Sciatic nerve (tissue), 2 donors: ENCODE data around the gene CEACAM16. TPM values are rescaled to one million over a fixed set of nuclear protein-coding genes. Genes with fewer than 3 reads are reported as not detected.
A peak's percentile ranks its signal among the peaks of the same experiment; 100 is the strongest.

Source experiments
- ATAC-seq: fragments of 200-7000 bp; cut with Tn5 transposase; one replicate; pipeline ENCODE4 v1.9.1; 2020; ENCODE audit warnings: mild to moderate bottlenecking, moderate library complexity
- DNase-seq: peaks from one replicate; pipeline ENCODE4 v3.0.0-alpha.2; 2020; ENCODE audit warnings: low spot score
- intact Hi-C: fragments of 100-400 bp; cut with DNase I; formaldehyde crosslinking; loops from one replicate; pipeline ENCODE4 v1.14.2; 2022
- total RNA-seq: library from RNA; stranded (reverse); fragmentation: NEBNext Ultra II Directional; extraction: Animal tissue kit (Norgen Biotek cat#: 25700); gene quantifications from one replicate; pipeline ENCODE4 v1.2.1, GENCODE V29; 2021
- donor health status: DM: no; HTN: no; CAD: no.
- donor health status: DM: no; HTN: no; CAD: no.

The CEACAM16 gene
- total RNA-seq, 1 donor from 2014 or later, result not detected

DNA sequence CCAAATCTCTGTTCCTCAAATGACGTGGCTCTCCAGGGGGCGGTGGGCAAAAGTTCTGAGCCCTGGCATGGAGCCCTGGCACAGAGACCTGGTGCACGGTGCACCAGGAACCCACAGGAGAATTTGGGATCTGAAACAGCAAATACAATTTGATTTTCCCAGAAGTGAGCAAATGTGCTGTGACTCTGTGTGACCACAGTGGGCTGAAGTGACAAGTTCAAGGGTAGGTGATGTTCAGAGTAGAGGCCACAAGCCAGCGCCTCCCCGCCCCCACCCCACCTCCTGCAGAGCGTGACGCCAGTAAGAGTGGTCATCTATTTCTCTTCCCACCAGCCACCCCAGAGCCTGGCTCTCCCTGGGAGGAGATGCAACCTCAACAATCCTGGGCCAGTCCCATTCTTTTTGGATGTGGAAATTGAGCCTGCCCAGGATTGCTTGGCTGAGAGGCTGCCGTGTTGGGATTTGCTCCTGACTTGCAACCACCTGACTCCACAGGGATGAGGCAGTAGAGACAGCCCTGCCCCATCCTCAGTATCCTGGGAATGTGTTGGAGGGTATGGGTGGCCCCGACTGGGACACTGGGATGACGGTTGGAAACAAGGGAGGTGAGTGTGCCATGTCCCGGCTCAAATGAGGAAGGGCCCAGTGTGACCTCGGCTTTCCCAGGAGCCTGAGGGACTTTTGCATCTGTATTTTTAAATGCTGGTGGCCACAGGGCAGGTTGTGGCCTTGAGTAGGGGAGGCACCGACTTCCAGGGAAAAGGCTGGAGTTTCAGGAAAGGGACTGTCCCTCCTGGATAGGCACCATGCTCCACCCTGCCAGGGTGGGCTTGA is 38.5 kb downstream of the CEACAM16 start:
- intact Hi-C loops, result no loop called here
- DNase-seq, result no peak
- ATAC-seq, result no peak

DNA sequence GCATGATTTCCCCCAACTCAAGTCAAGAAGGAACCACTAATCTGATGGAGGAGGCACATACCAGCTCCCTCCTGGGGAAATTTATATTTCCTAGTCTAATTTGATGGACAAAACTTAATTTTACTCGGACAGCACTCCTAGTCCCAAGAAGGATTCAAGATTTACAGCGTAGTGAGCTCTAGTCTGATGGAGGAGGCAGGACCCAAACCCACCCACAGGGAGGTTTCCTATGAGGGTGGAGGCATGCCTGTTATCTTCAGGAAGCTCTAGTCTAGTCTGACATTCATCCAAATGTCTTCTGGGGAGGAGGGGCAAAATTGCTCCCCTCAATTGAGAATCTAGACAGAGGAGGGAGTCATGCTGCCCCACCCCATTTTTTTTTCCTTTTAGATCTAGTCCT is 39.2 kb downstream of the CEACAM16 start:
- DNase-seq (no peak), ATAC-seq (no peak)
- intact Hi-C loops, result no loop called here

DNA sequence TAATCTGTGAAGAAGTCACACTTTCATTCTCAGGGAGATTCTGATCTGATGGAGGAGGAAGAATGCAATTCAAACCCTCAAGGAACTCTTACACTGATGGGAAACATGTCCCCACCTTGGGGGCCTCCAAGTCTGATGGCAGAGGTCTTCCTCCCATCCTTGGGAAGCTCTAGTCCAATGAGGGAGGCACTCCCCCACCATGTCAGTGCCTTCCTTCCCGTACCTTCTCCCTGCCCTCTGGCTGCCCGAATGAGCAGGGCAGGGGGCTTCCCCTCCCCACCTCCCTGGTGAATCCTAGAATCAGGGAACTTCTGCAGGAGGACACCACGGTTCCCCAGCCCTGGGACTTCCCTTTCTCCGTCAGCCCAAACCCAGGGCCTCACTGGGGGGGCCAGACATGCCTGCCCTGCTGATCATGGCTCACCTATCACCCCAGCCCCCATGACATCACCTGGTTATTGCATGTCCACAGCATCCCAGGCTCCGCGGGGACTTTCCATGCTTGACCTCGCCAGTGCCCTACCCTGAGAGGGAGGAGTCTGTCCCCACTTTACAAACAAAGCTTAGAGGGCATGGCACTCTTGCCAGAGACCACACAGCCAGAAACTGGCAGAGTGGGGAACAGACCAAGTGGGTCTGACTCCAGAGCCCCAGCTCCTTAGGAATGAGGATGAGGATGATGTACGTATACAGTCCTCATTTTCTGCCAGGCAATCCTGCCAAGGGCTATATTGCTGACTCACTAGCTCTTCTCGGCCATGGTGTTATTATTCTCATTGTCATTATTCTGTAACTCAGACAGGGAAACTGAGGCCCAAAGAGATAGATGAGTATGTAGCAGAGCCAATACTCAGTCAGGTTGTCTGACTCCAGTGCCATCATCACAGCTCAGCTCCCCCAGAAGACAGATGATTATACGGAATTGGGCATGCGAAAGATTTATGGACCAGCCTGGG is 39.9 kb downstream of the CEACAM16 start:
- ATAC-seq (no peak), DNase-seq (no peak)
- intact Hi-C loops, result no loop called here

DNA sequence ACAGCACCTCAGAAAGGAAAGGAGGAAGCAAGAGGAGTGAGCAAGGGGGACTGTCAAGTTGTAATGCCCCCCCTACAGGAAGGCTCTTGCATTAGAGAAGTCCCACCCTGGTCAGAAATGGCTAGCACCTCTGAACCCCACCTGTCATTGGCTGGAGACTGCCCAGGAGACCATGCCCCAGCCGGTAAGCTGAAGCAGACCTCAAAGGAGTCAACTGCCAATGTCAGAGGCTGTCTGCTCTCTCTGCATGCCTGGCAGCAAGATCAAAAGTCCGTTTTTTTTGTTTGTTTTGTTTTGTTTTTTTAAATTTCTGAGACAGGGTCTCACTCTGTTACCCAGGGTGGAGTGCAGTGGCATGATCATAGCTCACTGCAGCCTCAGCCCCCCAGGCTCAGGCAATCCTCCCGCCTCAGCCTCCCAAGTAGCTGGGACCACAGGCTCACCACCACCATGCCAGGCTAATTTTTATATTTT is 41.4 kb downstream of the CEACAM16 start:
- DNase-seq (no peak), ATAC-seq (no peak)
- intact Hi-C loops, result no loop called here

DNA sequence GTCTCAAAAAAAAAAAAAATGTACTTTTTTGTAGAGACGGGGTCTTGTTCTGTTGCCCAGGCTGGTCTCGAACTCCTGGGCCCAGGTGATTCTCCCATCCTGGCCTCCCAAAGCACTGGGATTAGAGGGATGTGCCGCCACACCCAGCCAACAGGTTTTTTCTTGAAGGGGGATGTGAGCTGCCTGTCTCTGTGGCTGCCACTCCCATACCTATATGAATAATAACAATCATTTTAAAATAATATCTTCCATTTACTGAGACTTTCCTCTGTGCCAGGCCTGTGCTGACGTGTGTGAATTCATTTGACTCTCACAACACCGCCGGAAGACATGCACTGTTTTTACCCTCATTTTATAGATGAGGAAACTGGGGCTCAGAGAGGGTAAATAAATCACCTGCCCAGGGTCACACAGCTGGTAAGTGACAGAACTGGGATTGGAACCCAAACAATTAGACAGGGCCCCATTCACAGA is 42.3 kb downstream of the CEACAM16 start:
- DNase-seq (no peak), ATAC-seq (peak; percentile 11)
- intact Hi-C loops, result no loop called here

DNA sequence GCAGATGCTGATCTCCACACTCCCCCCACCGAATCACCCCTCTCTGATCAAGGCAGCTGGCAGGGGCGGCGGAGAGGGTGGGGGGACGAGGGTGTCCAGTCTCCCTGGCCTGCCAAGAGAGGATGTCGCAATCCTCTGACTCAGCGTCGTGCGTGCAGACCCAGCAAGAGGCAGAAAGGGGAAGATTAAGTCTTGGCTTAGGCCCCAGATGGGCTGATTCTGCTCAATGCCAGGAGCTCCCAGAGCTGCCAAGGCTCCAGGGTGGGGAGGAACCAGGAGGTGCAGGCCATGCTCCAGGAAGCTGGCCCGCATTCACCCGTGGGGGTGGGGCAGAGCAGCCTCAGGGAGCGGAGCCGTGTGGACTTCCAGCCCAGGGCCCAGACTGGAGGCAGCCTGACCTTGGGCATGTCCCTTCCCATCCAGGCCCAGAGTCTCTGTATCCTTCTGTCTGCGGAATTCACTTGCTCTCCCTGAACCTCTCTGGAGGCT is 42.9 kb downstream of the CEACAM16 start:
- ATAC-seq, result peak; percentile 97
- peak; percentile 98 for DNase-seq
- intact Hi-C loops, result no loop called here

DNA sequence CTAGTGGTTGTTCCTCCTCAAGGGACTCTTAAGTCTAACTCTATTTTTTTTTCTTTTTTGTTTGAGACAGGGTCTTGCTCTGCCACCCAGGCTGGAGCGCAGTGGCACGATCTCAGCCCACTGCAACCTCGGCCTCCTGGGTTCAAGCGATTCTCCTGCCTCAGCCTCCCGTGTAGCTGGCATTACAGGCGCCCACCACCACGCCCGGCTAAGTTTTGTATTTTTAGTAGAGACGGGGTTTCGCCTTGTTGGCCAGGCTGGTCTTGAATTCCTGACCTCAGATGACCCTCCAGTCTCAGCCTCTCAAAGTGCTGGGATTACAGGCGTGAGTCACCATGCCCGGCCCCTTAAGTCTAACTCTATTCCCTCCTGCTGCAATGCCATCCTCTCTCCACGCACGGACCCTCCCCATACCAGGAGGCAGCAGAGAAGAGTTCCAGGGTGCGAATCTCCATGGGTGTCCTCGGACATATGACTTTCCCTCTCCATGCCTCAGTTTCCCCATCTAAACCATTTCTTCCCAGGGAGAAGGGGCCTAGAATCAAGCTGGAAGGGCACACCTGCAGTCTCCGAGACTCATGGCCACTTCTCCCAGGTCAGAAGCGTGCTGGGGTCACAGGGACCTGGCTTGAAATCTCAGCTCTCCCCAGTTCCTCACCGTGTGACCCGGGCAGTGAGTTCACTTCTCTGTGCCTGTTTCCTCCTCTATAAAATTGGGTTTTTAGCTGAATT is 43.5 kb downstream of the CEACAM16 start:
- intact Hi-C loops, result no loop called here
- no peak for ATAC-seq
- no peak for DNase-seq

DNA sequence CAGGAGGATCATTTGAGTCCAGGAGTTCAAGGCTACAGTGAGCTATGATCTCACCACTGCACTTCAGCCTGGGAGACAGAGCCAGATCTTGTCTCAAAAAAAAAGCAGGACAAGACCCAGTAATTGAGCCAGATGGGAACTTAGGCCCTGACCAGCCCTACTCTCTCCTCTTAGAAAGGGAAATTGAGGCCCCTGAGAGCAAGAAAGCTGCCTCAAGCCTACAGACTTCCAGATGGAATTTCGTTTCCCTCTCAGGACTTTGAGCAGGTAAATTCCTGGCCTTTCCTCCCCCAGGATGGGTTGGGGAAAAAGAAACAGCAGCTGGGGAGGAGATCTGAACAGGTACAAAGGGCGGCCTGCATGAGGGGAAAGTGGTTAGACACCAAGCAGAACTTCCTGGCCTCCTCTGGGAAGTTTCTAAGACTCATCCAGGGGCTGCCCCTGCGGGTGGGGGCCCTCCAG is 46.0 kb downstream of the CEACAM16 start:
- no peak for ATAC-seq
- no peak for DNase-seq
- intact Hi-C loops, result no loop called here

DNA sequence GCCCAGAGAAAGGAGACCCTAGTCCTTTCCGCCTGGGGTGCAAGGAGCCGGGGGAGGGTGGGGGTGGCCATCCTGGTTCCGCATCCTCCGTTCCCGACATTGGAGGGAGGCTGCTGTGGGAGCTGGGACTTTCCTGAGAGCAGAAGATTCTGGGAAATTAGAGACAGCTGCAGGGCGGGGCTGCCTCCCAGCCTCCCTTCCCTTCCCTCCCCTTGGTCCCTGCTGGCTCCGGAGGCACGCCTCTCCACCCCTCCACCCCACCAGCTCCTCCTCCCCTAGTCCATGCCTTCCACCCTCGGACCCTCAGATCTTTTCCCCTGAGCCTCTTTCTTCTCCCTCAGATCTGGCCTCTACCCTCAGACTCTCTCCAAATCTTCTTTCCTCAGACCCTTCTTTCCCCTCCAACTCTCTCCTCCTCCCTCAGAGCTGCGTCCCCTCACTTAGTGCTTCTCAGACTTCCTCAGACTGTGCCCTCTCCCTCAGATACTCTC is 46.4 kb downstream of the CEACAM16 start:
- intact Hi-C loops, result no loop called here
- DNase-seq (peak; percentile 88), ATAC-seq (peak; percentile 45)

DNA sequence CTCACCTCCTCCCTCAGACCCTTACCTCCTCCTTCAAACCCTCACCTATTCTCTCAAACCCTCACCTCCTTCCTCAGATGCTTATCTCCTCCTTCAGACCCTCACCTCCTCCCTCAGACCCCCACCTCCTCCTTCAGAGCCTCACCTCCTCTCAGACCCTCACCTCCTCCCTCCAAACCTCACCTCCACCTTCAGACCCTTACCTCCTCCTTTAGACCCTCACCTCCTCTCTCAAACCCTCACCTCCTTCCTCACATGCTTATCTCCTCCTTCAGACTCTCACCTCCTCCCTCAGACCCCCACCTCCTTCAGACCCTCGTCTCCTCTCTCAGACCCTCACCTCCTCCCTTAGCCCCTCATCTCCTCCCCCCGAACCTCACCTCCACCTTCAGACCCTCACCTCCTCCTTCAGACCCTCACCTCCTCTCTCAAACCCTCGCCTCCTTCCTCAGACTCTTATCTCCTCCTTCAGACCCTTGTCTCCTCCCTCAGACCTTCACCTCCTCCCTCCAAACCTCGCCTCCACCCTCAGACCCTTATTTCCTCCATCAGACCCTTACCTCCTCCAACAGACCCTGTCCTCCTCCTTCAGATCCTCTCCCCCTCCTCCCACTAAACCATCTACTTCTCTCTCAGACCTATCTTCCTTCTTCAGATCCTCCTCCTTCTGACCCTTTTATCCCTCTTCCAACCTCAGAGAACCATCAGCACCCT is 47.1 kb downstream of the CEACAM16 start:
- ATAC-seq, result no peak
- DNase-seq, result no peak
- intact Hi-C loops, result no loop called here

DNA sequence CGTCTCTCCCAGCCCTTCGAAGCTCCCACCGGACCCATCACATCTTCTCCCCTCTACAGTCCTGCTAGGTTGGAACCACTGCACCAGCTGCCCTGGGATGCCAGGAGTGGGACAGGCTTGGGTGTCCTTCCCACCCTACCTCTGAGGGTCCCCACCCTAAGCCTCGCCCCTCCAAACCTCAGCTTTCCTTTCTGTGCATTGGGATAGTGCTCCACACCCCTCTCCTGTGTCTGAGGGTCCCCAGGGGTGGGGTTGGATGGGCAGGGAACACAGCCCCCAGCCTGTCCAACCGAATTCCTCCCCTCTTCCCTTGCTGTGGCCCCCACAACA is 47.6 kb downstream of the CEACAM16 start:
- DNase-seq (no peak), ATAC-seq (no peak)
- intact Hi-C loops, result no loop called here

DNA sequence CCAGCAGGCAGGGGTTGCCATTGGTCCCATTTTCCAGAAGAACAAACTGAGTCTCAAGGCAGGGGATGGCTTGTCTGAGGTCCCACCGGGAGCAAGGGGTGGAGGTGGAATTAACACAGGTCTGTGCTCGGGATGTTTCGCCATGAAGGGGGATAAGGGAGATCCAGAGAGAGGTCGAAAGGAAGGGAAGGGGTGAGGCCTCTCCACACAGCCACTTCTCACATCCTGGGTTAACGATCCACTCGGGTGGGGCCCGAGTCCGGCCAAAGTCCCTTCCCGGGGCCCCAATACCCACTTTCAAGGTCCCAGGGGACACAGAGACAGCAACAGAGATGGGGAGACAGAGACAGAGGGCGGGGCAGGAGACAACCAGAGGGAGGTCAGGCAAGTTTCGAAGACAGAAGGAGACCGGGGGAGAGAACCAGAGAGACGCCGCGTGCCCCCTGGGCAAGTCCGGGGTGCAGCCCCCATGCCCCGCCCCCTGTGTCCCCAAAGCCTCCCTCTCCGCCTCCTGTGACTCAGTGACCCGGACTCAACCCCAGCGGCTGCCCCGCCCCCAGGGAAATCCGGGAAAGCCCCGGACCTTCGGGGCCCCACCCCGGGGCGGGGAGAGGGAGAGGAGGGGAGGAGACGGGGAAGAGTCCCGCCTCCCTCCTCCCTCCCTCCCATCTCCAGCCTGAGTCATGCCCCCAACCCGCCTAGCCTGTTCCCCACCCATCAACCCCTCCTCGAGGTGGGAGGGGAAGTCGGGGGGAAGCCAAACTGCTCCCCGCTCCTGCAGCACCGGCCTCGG is 48.2 kb downstream of the CEACAM16 start:
- ATAC-seq (peak; percentile 96), DNase-seq (peak; percentile 97)
- intact Hi-C loops, result no loop called here

DNA sequence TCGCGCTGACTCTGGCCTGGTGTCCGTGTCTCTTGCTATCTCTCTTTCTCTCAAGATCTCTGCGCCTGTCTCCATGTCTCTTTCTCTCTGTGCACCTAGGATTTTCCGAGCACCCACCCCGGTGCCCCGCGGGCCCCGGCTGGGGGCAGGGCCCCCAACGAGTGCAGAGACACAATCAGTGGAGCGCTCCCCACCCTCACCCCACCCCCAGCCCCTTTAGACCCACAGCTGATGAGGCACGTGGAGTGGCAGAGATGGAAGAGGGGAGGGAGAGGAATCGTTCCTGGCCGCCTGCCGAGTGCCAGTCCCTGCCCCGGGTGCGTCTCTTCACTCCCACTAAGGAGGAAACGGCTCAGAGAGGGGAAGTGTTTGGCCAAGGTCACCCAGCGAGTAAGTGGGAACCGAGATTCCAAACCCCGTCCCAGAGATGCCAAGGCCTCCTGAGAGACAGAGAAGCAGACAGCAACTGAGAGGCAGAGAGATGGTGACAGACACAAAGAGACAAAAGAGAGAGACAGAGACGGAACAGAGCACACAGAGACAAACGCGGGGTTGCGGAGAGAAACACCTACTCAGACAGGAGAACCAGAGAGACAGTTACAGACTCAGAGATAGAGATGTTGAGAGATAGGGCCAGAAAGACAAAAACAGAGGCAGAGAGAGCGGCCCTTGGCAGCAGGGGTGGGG is 48.9 kb downstream of the CEACAM16 start:
- peak; percentile 83 for DNase-seq
- peak; percentile 29 for ATAC-seq
- intact Hi-C loops, result no loop called here

DNA sequence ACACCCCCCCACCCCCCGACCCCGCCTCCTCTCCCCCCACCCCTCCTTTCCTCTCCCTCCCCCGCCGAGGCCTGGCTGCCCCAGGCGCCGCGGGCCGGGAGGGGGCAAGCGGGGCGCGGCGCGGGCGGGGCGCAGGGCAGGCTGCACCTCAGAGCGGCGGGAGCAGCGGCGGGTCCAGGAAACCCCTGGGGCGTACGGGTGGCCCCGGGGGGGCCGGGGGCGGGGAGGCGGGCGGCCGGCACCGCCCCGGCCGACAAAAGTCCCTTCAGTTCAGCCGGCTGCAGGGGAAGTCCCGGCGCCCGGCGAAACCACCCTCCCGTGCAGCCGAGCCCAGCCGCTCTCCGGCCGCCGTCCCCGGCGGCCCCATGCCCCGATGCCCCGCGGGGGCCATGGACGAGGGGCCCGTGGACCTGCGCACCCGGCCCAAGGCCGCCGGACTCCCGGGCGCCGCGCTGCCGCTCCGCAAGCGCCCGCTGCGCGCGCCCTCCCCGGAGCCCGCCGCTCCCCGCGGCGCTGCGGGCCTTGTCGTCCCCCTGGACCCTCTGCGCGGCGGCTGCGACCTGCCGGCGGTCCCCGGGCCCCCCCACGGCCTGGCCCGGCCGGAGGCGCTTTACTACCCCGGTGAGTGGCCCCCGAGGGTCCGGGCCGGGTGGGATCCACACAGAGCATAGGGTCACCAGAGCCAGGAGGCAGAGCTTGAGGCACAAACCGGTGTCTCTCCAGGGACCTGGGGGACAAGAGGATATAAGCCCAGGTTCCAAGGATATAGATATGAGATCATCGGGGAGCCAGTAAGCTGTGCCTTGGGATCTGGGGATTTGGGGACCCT is 49.7 kb downstream of the CEACAM16 start, which contains the start of gene BCL3:
TSS of gene BCL3 (plus strand) at position 283 of the 829 bp plus-strand sequence. CDS start at position 366, 83 bp downstream.
- DNase-seq, result peak; percentile 82
- intact Hi-C loops, result no loop called here
- peak; percentile 52 for ATAC-seq

DNA sequence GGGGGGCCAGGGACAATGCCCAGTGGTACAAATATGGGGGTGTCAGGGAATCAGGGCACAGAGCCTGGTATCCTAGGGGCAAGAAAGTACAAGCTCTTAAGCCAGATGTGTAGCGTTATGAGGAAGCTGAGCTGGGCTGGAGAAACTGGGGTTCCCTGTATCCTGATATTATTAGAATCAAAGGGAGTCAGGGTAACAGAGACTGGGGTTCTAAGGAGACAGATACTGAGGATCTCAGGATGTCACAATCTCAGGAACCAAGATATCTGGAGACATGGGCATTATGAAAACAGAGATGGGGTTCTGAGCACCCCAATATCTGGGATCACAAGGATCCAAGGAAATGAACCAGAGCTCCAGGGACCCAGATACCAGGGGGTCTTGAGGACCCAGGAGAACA is 50.3 kb downstream of the CEACAM16 start:
- no peak for ATAC-seq
- DNase-seq, result no peak
- intact Hi-C loops, result no loop called here

DNA sequence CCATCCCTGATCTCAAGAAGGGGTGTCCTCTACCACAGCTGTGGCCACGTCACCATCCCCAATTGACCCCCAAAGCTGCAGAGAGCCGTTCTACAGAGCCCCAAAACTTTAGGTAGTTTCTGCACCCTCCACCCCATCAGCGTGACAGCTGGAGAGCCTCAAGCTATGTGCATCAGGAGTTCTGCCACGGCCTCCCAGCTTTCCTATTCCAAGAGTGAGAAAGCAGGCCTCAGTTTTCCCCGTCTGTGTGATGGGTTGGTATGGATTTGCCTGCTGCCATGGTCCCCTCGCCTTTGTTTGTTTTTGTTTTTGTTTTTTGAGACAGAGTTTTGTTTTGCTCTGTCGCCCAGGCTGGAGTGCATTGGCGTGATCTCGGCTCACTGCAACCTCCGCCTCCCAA is 51.0 kb downstream of the CEACAM16 start:
- ATAC-seq (no peak), DNase-seq (no peak)
- intact Hi-C loops, result no loop called here
